ENCODE results near the gene CMTM2.

DNA sequence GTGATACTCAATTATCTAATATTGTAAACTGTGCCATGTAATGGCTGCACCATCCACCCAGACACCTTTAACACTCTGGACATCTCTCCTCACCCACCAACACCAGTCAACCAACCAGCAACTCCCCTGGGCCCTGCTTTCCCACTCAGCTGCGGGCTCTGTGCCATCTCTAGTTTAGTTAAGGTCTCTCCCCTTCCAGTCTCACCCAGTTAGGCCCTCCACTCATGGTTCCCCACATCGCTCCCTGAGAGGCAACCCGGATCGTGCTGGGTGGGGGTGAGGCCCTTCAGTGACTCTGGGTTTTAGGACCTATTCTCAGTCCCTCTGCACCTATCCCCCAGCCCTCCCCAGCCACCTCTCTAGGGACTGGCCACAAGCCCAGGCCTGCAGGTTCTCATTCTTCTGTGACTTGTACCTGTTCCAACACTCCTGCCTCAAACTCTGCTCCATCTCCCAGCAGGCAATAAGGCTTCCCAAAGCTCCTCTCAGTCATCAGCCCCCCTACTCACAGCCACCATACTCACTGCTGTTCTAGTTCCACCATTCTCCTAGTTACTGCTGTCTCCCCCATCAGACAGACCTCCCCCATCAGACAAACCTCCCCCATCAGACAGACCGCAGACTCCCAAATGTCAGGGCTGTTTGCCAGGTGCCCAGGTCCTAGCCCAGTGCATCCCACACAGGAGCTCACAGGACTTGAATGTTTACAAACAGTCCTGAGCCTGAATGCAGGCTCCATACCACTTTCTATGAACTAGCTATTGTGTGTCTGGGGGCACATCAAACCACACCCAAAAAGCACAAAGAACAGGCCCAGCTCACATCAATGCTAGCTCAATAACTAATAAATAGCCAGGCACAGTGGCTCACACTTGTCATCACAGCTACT is 31.9 kb upstream of the CMTM2 start:
- TF ChIP-seq, protein P1, sequence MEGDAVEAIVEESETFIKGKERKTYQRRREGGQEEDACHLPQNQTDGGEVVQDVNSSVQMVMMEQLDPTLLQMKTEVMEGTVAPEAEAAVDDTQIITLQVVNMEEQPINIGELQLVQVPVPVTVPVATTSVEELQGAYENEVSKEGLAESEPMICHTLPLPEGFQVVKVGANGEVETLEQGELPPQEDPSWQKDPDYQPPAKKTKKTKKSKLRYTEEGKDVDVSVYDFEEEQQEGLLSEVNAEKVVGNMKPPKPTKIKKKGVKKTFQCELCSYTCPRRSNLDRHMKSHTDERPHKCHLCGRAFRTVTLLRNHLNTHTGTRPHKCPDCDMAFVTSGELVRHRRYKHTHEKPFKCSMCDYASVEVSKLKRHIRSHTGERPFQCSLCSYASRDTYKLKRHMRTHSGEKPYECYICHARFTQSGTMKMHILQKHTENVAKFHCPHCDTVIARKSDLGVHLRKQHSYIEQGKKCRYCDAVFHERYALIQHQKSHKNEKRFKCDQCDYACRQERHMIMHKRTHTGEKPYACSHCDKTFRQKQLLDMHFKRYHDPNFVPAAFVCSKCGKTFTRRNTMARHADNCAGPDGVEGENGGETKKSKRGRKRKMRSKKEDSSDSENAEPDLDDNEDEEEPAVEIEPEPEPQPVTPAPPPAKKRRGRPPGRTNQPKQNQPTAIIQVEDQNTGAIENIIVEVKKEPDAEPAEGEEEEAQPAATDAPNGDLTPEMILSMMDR (IDR thresholded peaks at IDR 0.05), result no peak
- TF ChIP-seq POLR2A (IDR thresholded peaks at IDR 0.05), result no peak
